ENCODE measurements around the gene MUC5AC.

DNA sequence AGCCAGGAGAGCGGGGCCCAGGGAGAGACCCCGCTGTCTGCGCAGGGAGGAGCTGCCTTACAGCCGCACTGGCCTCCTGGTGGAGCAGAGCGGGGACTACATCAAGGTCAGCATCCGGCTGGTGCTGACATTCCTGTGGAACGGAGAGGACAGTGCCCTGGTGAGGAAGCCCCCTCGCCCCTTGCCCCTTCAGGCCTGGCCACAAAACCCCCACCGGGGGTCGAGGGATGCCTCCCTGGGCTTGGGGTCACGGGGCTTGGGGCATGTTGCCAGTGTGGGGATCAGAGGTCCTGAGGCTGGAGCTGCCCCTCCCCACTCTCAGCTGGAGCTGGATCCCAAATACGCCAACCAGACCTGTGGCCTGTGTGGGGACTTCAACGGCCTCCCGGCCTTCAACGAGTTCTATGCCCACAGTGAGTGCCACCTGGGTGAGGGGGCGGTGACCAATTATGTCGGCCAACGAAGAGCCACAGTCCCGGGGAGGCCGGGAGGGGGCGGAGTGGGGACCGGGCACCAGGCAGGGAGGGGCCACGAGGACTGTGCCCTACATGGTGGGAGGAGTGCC lies 69.3 kb downstream of the MUC5AC start:
- no peak for TF ChIP-seq POLR2A (IDR thresholded peaks at IDR 0.05)
- TF ChIP-seq, protein P1, sequence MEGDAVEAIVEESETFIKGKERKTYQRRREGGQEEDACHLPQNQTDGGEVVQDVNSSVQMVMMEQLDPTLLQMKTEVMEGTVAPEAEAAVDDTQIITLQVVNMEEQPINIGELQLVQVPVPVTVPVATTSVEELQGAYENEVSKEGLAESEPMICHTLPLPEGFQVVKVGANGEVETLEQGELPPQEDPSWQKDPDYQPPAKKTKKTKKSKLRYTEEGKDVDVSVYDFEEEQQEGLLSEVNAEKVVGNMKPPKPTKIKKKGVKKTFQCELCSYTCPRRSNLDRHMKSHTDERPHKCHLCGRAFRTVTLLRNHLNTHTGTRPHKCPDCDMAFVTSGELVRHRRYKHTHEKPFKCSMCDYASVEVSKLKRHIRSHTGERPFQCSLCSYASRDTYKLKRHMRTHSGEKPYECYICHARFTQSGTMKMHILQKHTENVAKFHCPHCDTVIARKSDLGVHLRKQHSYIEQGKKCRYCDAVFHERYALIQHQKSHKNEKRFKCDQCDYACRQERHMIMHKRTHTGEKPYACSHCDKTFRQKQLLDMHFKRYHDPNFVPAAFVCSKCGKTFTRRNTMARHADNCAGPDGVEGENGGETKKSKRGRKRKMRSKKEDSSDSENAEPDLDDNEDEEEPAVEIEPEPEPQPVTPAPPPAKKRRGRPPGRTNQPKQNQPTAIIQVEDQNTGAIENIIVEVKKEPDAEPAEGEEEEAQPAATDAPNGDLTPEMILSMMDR (IDR thresholded peaks at IDR 0.05): no peak

Measured in heart left ventricle (tissue), 13 donors.